ENCODE results near the gene MTARC1. TPM values are rescaled to one million over a fixed set of nuclear protein-coding genes. Genes with fewer than 3 reads are reported as not detected.

The MTARC1 gene
- total and polyA plus RNA-seq, 2 donors: 8.9 to 12.2 TPM

DNA sequence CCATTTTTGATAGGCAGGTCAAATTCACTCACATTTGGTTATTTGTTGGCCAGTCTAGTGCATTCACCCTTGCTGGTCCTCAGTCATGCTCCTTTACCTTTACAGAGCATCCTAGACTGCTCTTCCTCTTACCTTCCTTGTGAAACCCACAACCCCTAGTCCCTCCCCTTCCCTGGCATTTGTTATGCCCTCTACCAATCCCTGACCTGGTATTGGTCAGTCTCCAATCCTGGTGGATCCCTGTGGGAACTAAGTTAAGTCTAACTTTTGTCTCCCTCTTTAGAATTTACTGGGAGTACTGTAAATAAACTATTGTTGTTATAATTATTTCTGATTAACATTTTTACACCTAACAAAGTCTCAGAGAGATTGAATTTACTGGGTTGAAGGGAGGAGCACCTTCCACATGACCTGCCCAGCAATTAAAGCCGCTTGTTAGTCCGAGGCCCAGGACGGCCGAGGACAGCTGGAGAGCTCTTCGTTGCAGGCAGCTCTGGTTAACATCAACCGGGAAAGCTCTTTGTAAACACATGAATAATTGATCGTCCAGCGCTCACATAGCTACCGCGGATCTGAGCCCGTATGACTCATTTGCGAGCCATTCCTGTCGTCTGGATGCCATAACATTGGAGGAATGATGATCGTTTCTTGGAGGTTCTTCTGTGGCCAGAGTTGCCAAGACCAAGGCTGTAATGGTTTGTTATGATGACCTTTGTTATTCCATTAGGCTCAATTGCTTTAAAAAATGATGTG, 31.9 kb downstream of the MTARC1 start:
- Histone ChIP-seq H3K4me3 (ENCODE audit: low read depth, low read length) (no peak overlapping the region), H3K4me1 (ENCODE audit: insufficient read depth) (no peaks in the 10 kb centered on the region), H3K27ac (ENCODE audit: low read depth) (no peak overlapping the region), H3K36me3 (ENCODE audit: insufficient read depth) (no peaks in the 10 kb centered on the region)
- DNase-seq (ENCODE audit: extremely low spot score): peak; percentile 40
- WGBS: 26% methylated on average over 14 of the region's 14 CpGs

DNA sequence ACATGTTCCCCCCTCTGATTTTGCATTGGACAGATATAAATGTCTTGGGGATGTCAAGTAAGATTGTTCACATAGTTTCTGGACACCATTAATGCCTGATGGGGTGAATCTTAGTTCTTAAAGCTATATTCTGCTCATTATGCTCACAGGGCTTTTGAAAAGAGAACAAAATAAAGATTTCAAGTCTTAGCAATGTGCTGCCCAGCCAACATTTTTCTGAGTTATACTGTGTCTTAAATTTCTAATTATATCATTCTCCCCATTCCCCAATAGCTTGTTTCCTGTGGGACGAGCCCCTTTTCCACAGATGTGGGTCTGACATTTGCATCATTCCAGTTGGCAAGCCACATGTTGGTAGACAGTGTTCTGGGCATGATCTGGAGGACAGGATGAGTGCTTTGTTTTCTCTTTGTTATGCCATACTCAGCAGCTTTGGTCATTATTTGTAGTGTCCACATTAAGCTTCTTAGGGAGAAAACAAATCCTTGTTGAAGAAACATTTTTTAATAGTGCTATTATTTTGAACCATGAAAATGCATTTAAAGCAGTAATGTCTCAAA, 32.8 kb downstream of the MTARC1 start:
- no peak overlapping the region for H3K4me3 ChIP-seq (ENCODE audit: low read depth, low read length)
- no peak overlapping the region for H3K27ac ChIP-seq (ENCODE audit: low read depth)
- H3K4me1 ChIP-seq (ENCODE audit: insufficient read depth): no peaks in the 10 kb centered on the region
- H3K36me3 ChIP-seq (ENCODE audit: insufficient read depth): no peaks in the 10 kb centered on the region
- 26% methylated on average over 1 of the region's 1 CpG for WGBS
- DNase-seq (ENCODE audit: extremely low spot score): no peak

DNA sequence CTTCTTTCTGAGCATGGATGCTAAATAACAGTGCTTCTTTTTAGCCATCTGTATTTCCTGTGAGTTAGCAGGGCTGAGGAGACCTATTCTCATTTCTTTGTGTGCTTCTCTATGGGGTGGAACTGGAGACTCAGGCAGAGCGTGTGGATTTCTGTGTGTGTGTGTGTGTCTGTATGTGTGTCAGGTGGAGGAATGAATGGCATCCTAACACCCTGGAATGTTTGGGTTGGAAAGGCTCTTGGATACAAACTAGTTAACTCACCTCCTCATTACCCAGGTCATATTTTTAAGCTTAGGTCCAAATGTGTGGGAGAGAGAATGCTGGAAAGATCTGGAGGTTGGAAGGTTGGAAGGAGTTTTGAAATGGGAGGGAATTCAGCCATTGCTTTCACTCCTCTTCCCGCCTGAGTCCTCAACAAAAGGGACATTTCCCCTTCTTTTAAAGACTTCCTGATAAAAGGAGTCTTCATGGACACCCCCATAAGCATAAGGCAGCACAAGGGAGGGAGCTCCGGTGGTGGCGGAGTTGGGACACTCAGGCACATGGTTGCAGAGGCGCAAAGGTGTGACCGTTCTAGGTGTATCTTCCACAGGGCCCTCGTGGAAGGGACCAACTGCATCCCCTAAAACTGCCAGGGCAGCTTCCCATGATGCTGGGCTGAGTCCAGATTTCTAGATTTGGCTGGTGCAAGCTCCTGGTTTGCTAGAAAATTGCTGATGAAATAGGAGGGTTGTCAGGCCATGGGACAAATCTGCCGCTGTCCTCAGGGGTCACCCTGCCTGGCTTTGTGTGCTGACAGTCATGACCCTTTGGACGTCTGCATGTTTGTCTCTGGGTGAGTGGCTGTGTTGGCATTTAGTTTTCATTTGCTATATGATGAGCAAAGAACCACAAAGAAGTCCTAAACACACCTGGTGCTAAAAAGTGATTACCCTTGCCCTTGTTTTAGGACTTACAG, 37.6 kb downstream of the MTARC1 start:
- H3K27ac ChIP-seq (ENCODE audit: low read depth): no peak overlapping the region
- 88% methylated on average over 9 of the region's 9 CpGs for WGBS
- H3K4me1 ChIP-seq (ENCODE audit: insufficient read depth): no peaks in the 10 kb centered on the region
- H3K4me3 ChIP-seq (ENCODE audit: low read depth, low read length): no peak overlapping the region
- DNase-seq (ENCODE audit: extremely low spot score): no peak
- H3K36me3 ChIP-seq (ENCODE audit: insufficient read depth): no peaks in the 10 kb centered on the region

- Histone ChIP-seq H3K4me1 (ENCODE audit: insufficient read depth) (no peaks in the 10 kb centered on the region), H3K27ac (ENCODE audit: low read depth) (no peak overlapping the region), H3K36me3 (ENCODE audit: insufficient read depth) (no peaks in the 10 kb centered on the region), H3K4me3 (ENCODE audit: low read depth, low read length) (no peak overlapping the region)
- 41% methylated on average over 6 of the region's 6 CpGs for WGBS
- no peak for DNase-seq (ENCODE audit: extremely low spot score)
Measured at GRCh38 chr1:220825819-220826551, 39.3 kb downstream of the MTARC1 start.

- no peaks in the 10 kb centered on the region for H3K36me3 ChIP-seq (ENCODE audit: insufficient read depth)
- no peak overlapping the region for H3K27ac ChIP-seq (ENCODE audit: low read depth)
- no peak overlapping the region for H3K4me3 ChIP-seq (ENCODE audit: low read depth, low read length)
- DNase-seq (ENCODE audit: extremely low spot score): no peak
- WGBS: 94% methylated on average over 5 of the region's 5 CpGs
- no peaks in the 10 kb centered on the region for H3K4me1 ChIP-seq (ENCODE audit: insufficient read depth)
Measured at GRCh38 chr1:220826729-220827128, 40.0 kb downstream of the MTARC1 start.

DNA sequence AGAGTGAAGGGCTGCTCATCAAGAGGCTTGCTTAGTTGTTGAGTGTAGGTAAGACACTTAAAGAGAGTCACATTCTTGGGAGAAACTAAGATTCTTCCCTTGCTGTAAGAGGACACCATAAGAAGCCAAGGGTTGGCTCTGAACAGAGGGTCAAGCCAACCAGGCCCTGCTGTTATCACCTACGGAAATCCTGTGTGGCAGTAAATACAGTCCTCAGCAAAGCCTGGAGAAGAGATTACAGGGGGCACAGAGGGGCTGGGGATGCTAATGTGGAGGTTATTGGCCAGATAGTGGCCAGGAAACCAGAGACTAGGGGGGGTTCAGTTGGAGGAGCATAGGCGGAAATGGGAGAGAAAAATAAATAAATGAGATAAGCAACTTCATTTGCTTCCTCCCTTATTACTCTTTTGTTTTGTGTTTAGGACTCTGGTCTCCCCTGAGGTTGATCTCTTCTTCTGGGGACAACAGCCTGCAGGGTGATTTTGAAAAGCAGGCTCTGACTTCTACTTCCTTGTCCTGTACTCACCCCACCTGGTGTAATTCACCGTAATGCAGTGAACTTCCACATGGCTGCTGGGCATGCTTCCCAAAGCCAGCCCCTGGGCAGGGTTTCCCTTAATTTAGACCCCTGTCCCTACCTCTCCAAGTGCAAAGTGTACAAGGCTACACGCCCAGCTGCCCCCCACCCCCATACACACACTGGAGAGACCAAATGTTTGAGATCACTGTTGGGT, 40.9 kb downstream of the MTARC1 start:
- DNase-seq (ENCODE audit: extremely low spot score): no peak
- WGBS: 75% methylated on average over 4 of the region's 4 CpGs
- Histone ChIP-seq H3K4me1 (ENCODE audit: insufficient read depth) (no peaks in the 10 kb centered on the region), H3K36me3 (ENCODE audit: insufficient read depth) (no peaks in the 10 kb centered on the region), H3K27ac (ENCODE audit: low read depth) (no peak overlapping the region), H3K4me3 (ENCODE audit: low read depth, low read length) (no peak overlapping the region)

DNA sequence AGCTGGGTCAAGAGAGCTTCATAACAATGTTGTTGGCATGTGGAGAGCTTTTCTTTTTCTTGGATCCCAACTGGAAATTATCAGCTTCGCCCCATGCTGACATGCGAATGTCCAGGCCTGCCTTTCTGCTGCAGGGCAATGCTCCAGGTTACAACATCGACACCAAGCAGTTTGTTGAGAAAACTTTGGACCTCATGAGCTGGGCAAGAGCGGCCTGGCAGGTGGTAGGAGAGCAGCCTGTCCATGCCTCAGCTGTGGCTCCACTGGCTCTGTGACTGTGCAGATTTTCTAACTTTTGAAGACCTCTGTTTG, 41.4 kb downstream of the MTARC1 start:
- Histone ChIP-seq H3K4me1 (ENCODE audit: insufficient read depth) (no peaks in the 10 kb centered on the region), H3K27ac (ENCODE audit: low read depth) (no peak overlapping the region)

GRCh38 chr1:220828950-220829586, 42.4 kb downstream of the MTARC1 start:
- Histone ChIP-seq H3K4me3 (ENCODE audit: low read depth, low read length) (no peak overlapping the region), H3K36me3 (ENCODE audit: insufficient read depth) (no peaks in the 10 kb centered on the region), H3K27ac (ENCODE audit: low read depth) (no peak overlapping the region), H3K4me1 (ENCODE audit: insufficient read depth) (no peaks in the 10 kb centered on the region)
- WGBS: 48% methylated on average over 4 of the region's 4 CpGs
- DNase-seq (ENCODE audit: extremely low spot score): no peak

More for the DNA sequence above, 41.4 kb downstream of the MTARC1 start:
- Histone ChIP-seq H3K4me3 (ENCODE audit: low read depth, low read length) (no peak overlapping the region), H3K36me3 (ENCODE audit: insufficient read depth) (no peaks in the 10 kb centered on the region)
- no peak for DNase-seq (ENCODE audit: extremely low spot score)
- WGBS: 72% methylated on average over 4 of the region's 4 CpGs

DNA sequence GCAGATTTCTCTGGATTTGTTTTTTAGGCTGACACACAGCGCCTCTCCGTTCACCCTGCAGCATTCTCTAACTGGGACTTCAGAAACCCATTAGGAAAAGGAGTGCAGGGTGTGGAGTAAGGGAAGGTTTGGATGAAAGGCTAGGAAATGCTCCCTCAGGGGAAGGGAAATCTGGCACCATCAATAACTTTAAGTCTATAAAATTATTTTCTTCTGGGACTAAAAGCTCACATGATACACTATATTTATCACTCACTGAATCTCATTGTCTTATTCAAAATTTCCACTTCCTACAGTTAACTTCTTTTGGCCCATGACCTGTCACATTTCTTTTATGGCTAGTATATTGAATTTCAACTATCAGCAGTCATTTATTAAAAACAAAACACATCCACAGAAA, 46.7 kb downstream of the MTARC1 start:
- no peaks in the 10 kb centered on the region for H3K36me3 ChIP-seq (ENCODE audit: insufficient read depth)
- 71% methylated on average over 2 of the region's 2 CpGs for WGBS
- H3K4me3 ChIP-seq (ENCODE audit: low read depth, low read length): no peak overlapping the region
- H3K4me1 ChIP-seq (ENCODE audit: insufficient read depth): no peaks in the 10 kb centered on the region
- DNase-seq (ENCODE audit: extremely low spot score): no peak
- no peak overlapping the region for H3K27ac ChIP-seq (ENCODE audit: low read depth)

DNA sequence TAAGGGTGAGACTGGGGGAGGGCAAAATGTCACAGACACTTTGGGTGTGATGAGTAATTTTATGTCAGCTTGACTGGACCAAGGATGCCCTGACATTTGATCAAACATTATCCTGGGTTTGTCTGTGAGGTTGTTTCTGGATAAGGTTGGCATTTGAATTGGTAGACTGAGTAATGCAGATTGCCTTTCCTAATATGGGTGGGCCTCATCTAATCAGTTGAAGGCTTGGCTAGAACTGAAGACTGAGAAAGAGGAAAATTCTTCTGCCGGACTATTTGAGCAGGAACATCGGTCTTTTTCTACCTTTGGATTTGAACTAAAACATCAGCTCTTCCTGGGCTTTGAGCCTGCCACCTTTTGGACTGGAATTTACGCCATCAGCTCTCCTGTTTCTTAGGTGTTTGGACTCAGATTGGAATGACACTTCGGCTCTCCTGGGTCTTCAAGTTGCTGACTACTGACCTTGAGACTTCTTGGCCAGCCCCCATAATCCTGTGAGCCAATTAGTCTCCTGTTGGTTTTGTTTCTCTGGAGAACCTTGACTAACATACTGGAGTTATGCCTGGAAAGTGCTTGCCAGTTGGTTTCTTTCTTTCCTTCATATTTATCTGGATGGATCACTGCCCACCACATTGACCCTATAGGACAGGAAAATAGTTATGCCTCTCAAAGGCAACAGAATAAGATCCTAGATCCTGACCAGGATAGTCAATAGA, 47.6 kb downstream of the MTARC1 start:
- no peak overlapping the region for H3K27ac ChIP-seq (ENCODE audit: low read depth)
- no peaks in the 10 kb centered on the region for H3K4me1 ChIP-seq (ENCODE audit: insufficient read depth)
- no peak overlapping the region for H3K4me3 ChIP-seq (ENCODE audit: low read depth, low read length)
- WGBS: 89% methylated on average over 4 of the region's 4 CpGs
- no peaks in the 10 kb centered on the region for H3K36me3 ChIP-seq (ENCODE audit: insufficient read depth)
- DNase-seq (ENCODE audit: extremely low spot score): no peak

Measured in urinary bladder (tissue), 4 donors.